BJ (cell line): ENCODE data around the gene WDPCP. TPM values are rescaled to one million over a fixed set of nuclear protein-coding genes. Genes with fewer than 3 reads are reported as not detected.

ENCODE experiments used
- CTCF ChIA-PET: fragments of 350-600 bp; formaldehyde crosslinking; extraction: SDS; loops from one replicate; lab custom pipeline; 2021; ENCODE audit warnings: antibody characterized with exemption, inconsistent platforms; lab: Yijun Ruan, JAX
- POLR2A ChIA-PET: fragments of 300-600 bp; sonication (Branson Sonifier 250); formaldehyde crosslinking; extraction: SDS; loops from one replicate; lab custom pipeline; 2021; ENCODE audit warnings: antibody characterized with exemption; lab: Charles Lee
- DNase-seq: peaks from one replicate; pipeline ENCODE4 v3.0.0-alpha.2; 2011; ENCODE audit warnings: low read depth
- H3K27me3 ChIP-seq: 2 replicates; pipeline ENCODE4 v1.6.0; 2011; ENCODE audit warnings: low read length; ENCODE audit not compliant: control insufficient read depth, insufficient read depth
- H3K36me3 ChIP-seq: 2 replicates; pipeline ENCODE4 v1.5.1; 2011; ENCODE audit warnings: low read length; ENCODE audit not compliant: control insufficient read depth, insufficient read depth
- H3K4me3 ChIP-seq: 2 replicates; pipeline ENCODE4 v1.5.1; 2011; ENCODE audit warnings: low read depth, mild to moderate bottlenecking, control low read depth, low read length
- polyA plus RNA-seq: library from polyadenylated mRNA; depleted of rRNA; stranded (reverse); fragments of >200 nt; gene quantifications from 2 replicates; pipeline ENCODE4 v1.2.3, GENCODE V29; 2011
- TF ChIP-seq, protein P1 (sequence below): IDR thresholded peaks from 2 replicates; pipeline ENCODE4 v1.5.1; 2011; ENCODE audit warnings: low read depth, mild to moderate bottlenecking, control low read depth, inconsistent platforms, low read length, moderate library complexity; ENCODE audit not compliant: insufficient read depth

WDPCP gene
- polyA plus RNA-seq, 1 experiment: 4.2 TPM

DNA sequence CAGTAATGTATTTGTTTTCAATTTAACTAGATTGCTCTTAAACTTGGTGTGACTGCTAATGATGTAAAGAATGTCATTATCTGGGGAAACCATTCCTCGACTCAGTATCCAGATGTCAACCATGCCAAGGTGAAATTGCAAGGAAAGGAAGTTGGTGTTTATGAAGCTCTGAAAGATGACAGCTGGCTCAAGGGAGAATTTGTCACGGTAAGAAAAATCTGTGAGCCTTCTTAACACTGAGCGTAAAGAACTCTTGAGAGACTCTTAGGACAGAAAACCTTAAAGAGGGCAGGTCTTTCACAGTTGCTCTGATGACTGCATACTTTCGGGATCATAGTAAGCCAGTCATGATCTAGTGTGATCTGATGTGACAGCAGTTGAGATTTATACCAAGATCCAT, 16.4 kb upstream of the WDPCP start:
- TF ChIP-seq, protein P1, sequence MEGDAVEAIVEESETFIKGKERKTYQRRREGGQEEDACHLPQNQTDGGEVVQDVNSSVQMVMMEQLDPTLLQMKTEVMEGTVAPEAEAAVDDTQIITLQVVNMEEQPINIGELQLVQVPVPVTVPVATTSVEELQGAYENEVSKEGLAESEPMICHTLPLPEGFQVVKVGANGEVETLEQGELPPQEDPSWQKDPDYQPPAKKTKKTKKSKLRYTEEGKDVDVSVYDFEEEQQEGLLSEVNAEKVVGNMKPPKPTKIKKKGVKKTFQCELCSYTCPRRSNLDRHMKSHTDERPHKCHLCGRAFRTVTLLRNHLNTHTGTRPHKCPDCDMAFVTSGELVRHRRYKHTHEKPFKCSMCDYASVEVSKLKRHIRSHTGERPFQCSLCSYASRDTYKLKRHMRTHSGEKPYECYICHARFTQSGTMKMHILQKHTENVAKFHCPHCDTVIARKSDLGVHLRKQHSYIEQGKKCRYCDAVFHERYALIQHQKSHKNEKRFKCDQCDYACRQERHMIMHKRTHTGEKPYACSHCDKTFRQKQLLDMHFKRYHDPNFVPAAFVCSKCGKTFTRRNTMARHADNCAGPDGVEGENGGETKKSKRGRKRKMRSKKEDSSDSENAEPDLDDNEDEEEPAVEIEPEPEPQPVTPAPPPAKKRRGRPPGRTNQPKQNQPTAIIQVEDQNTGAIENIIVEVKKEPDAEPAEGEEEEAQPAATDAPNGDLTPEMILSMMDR: no peak
- POLR2A ChIA-PET: no interaction called here
- Histone ChIP-seq H3K4me3 (no peak overlapping the region), H3K36me3 (peaks cover 5% of the 10 kb centered on the region), H3K27me3 (no peaks in the 10 kb centered on the region)
- DNase-seq: no peak
- CTCF ChIA-PET: interaction anchor here (0.6 to 1.6 kb wide), 3 partner anchors 15 to 245 kb away, joined by 3 to 4 read pairs (median 4); no protein-coding TSS in a partner anchor

GRCh38 chr2:63600881-63601460, 12.7 kb upstream of the WDPCP start:
- DNase-seq: no peak
- TF ChIP-seq, protein P1: no peak
- H3K27me3 ChIP-seq: no peaks in the 10 kb centered on the region
- H3K36me3 ChIP-seq: peaks cover 8% of the 10 kb centered on the region
- ChIA-PET CTCF (interaction anchor here (1.7 kb wide), 1 partner anchor 12 kb away, joined by 5 read pairs; the partner anchor contains the start of genes MDH1 and WDPCP), POLR2A (no interaction called here)
- no peak overlapping the region for H3K4me3 ChIP-seq

GRCh38 chr2:63598981-63599380, 10.7 kb upstream of the WDPCP start:
- CTCF ChIA-PET: no interaction called here
- H3K27me3 ChIP-seq: no peaks in the 10 kb centered on the region
- no peak for DNase-seq
- peaks cover 5% of the 10 kb centered on the region for H3K36me3 ChIP-seq
- TF ChIP-seq, protein P1: no peak
- POLR2A ChIA-PET: no interaction called here
- H3K4me3 ChIP-seq: no peak overlapping the region

DNA sequence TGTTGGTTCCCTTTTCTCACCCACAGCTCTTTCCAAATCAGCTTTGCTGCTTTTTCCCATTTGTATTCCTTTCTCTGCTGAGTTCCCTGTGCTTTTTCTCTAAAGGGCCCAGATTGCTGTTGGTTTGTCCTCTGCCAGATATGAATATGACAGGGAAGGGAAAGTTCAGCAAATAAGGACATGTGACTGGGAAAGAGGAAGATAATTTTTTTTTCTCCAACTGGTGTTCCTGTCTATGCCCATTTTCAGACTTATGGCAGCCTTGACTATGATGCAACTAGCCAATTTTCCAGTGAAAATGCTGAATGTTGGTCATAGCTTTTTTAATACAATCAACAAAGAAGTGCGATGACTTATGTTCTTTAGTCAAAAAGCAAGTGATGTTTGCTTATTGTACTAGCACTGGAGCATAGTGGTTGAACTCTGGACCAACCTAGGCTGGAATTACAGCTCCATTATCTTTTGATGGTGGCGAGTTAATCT, 8.2 kb upstream of the WDPCP start:
- CTCF ChIA-PET: interaction anchor here (0.5 kb wide), 1 partner anchor 43 kb away, joined by 3 read pairs; no protein-coding TSS in a partner anchor
- H3K27me3 ChIP-seq: no peaks in the 10 kb centered on the region
- POLR2A ChIA-PET: no interaction called here
- DNase-seq: no peak
- peaks cover 5% of the 10 kb centered on the region for H3K36me3 ChIP-seq
- TF ChIP-seq, protein P1: no peak
- no peak overlapping the region for H3K4me3 ChIP-seq

DNA sequence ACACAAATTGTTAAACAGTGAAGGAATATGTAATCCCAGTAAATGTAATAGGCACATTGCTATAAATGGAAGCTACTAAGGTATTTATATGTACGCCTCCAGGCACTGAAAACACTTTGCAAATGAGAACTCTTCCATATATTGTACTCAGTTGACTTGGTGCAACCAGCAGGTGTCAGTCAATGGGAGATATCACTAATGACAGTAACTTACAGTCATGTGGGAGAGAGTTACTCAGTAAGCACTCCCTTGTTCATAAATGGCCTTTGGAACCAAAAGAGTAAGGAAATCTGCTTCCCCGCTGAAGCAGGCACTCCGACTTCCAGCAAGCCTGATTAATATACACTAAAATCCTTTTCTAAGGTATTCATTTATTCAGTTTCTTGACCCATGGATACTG, 6.4 kb upstream of the WDPCP start:
- ChIA-PET POLR2A (no interaction called here), CTCF (no interaction called here)
- TF ChIP-seq, protein P1: no peak
- H3K36me3 ChIP-seq: peaks cover 3% of the 10 kb centered on the region
- H3K4me3 ChIP-seq: no peak overlapping the region
- DNase-seq: no peak
- H3K27me3 ChIP-seq: no peaks in the 10 kb centered on the region
